Right cardiac atrium (tissue), 5 donors: Measurements from ENCODE around the gene GART. TPM values are rescaled to one million over a fixed set of nuclear protein-coding genes. Genes with fewer than 3 reads are reported as not detected.
A peak's percentile ranks its signal among the peaks of the same experiment; 100 is the strongest.
"Not testable (repeated sequence)": the region's sequence is repeated elsewhere in the genome, so short reads cannot be mapped to it uniquely, and the experiment has no call there.

Source experiments
- ATAC-seq, 2 donors: fragments of 200-7000 bp; cut with Tn5 transposase; one replicate each; pipeline versions ENCODE4 v1.8.0 to v1.9.1; 2020; ENCODE audit warnings: moderate library complexity in 2 of 2, mild to moderate bottlenecking in 1 of 2
- DNase-seq, 3 donors: peaks; one replicate each; pipeline ENCODE4 v3.0.0-alpha.2; 2020
- H3K27ac ChIP-seq: one replicate; pipeline ENCODE4 v1.5.1; 2013; ENCODE audit warnings: mild to moderate bottlenecking, low read length, control low read depth, moderate library complexity
- H3K27me3 ChIP-seq: one replicate; pipeline ENCODE4 v1.6.1; 2013; ENCODE audit not compliant: control insufficient read depth, insufficient read depth
- H3K4me1 ChIP-seq: one replicate; pipeline ENCODE4 v1.6.1; 2013; ENCODE audit warnings: low read length; ENCODE audit not compliant: control insufficient read depth, insufficient read depth
- H3K4me3 ChIP-seq: one replicate; pipeline ENCODE4 v1.5.1; 2013; ENCODE audit warnings: low read length, control low read depth
- H3K9me3 ChIP-seq: one replicate; pipeline ENCODE4 v1.6.1; 2013; ENCODE audit warnings: low read length; ENCODE audit not compliant: control insufficient read depth
- WGBS: extraction: QIAGEN DNeasy Blood & Tissue Kit; methylation state at CpG from one replicate; pipeline ENCODE4 v1.1.7; 2013; 5-methylcytosine and 5-hydroxymethylcytosine counted together
- intact Hi-C, 4 donors: fragments of 100-400 bp; cut with DNase I; formaldehyde crosslinking; loops; one replicate each; pipeline versions ENCODE4 v1.11.0 to v1.14.0; 2022 to 2023
- long read RNA-seq, 4 donors: library from polyadenylated mRNA; unstranded; transcript quantifications; one replicate each; pipeline ENCODE4 v2.0.0, GENCODE V29; 2020 to 2021
- polyA plus RNA-seq: library from polyadenylated mRNA; stranded (reverse); fragments of 200-250 nt; gene quantifications from one replicate; pipeline ENCODE4 v1.2.3, GENCODE V29; 2013
- total RNA-seq, 4 donors: library from RNA; stranded (reverse); fragmentation: NEBNext Ultra II Directional; extraction: Animal tissue kit (Norgen Biotek cat#: 25700); gene quantifications; one replicate each; pipeline ENCODE4 v1.2.1, GENCODE V29; 2021
- donor health status: healthy with polysubstance abuse.
- donor health status: DM: no; HTN: yes; CAD: no.
- donor health status: DM: no; HTN: no; CAD: no.
- donor health status: DM: no; HTN: yes; CAD: no; lungs with severe emphysema.
- donor health status: DM: yes; HTN: yes; CAD: no.

GART gene
- 10 to 100 TPM; 28.6 to 47.4 (median 31.3) TPM for total RNA-seq
- 12.7 TPM for polyA plus RNA-seq
- long read RNA-seq, donor 1, transcript GART-203 (22 exons, 3,341 nt), result major isoform, 29 of 73 reads
- long read RNA-seq, donor 1, transcript GART-201 (11 exons, 2,149 nt), result minor isoform, 13 of 73 reads
- long read RNA-seq, donor 1, partial matches to known transcripts, result 18 of 73 reads
- long read RNA-seq, donor 1, other reads (novel, unspliced or antisense), result 13 of 73 reads
- long read RNA-seq, donor 2, transcript GART-203 (22 exons, 3,341 nt), result major isoform, 13 of 20 reads
- long read RNA-seq, donor 2, partial matches to known transcripts, result 3 of 20 reads
- long read RNA-seq, donor 2, other reads (novel, unspliced or antisense), result 2 of 20 reads
- long read RNA-seq, donor 3, transcript GART-203 (22 exons, 3,341 nt), result major isoform, 71 of 224 reads
- long read RNA-seq, donor 3, transcript GART-201 (11 exons, 2,149 nt), result minor isoform, 57 of 224 reads
- long read RNA-seq, donor 3, partial matches to known transcripts, result 51 of 224 reads
- long read RNA-seq, donor 3, other reads (novel, unspliced or antisense), result 45 of 224 reads
- long read RNA-seq, donor 4, transcript GART-203 (22 exons, 3,341 nt), result major isoform, 15 of 38 reads
- long read RNA-seq, donor 4, transcript GART-201 (11 exons, 2,149 nt), result major isoform, 15 of 38 reads
- long read RNA-seq, donor 4, partial matches to known transcripts, result 4 of 38 reads
- long read RNA-seq, donor 4, other reads (novel, unspliced or antisense), result 4 of 38 reads

DNA sequence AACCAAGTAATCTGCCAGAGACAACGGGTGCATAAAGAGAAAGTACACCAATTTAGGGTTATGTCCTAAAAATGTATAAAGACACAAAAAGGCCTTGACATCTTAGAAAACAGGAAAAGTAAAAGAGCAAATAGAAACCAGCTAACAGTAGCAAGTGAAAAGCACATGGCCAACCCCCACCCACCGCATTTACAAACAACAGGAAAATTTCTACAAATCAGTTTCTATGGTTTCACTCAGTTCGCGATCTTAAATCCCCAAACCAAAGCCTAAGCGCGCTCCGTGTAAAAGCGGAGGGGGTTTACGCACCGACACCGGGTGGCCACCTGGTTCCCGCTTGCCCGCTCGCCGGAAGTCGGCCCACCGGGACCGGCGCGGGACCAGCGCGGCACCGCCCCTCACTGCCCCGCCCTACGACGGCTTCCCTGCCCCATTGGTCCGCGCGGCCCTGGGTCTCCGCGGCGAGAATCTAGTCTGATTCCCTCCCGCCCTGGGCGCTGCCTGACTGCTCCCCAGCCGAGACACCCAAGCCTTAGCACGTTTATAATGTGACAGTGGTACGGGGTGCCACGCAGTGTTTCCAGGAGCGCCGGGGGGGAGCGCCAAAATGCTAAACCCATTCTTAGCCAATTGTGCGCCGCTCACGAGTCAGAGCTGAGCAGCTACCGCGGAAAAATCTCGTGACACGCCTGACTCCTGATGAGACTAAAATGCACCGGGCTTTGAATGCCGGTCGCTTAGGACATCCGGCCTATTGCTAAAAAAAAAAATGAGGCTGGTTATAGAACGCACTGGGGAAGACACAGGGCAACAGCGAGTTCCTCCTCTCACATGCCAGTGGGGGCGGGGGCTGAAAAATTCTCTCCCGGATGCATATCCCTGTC lies at the start of gene GART:
Gene GART (minus strand): TSS at position 362 of the 884 bp plus-strand sequence. CDS start 2,802 bp downstream, outside the sequence.
- Histone ChIP-seq H3K9me3 (no peaks in the 10 kb centered on the region), H3K4me3 (peak within 1 kb of the TSS; percentile 99), H3K27me3 (no peaks in the 10 kb centered on the region), H3K27ac (peak within 1 kb of the TSS; percentile 99), H3K4me1 (no peaks in the 10 kb centered on the region)
- under 1% methylated on average over 56 of the region's 56 CpGs for WGBS
- intact Hi-C loops, result no loop called here
- peak; percentile 85 to 94 (median 94) for DNase-seq
- ATAC-seq, result peak; percentile 92 to 93

GRCh38 chr21:33588485-33589335 lies 46.8 kb upstream of the GART start, which contains the start of gene DONSON:
DONSON (minus strand) TSS chr21:33588684; CDS start chr21:33588641, 43 bp downstream.
- Histone ChIP-seq H3K27me3 (no peaks in the 10 kb centered on the region), H3K4me3 (peak within 1 kb of the TSS; percentile 86), H3K4me1 (no peaks in the 10 kb centered on the region), H3K9me3 (no peaks in the 10 kb centered on the region), H3K27ac (peak within 1 kb of the TSS; percentile 80)
- intact Hi-C loops, result no loop called here
- ATAC-seq (peak; percentile 96 to 98), DNase-seq (peak; percentile 91 to 97 (median 95))
- under 1% methylated on average over 78 of the region's 78 CpGs for WGBS

DNA sequence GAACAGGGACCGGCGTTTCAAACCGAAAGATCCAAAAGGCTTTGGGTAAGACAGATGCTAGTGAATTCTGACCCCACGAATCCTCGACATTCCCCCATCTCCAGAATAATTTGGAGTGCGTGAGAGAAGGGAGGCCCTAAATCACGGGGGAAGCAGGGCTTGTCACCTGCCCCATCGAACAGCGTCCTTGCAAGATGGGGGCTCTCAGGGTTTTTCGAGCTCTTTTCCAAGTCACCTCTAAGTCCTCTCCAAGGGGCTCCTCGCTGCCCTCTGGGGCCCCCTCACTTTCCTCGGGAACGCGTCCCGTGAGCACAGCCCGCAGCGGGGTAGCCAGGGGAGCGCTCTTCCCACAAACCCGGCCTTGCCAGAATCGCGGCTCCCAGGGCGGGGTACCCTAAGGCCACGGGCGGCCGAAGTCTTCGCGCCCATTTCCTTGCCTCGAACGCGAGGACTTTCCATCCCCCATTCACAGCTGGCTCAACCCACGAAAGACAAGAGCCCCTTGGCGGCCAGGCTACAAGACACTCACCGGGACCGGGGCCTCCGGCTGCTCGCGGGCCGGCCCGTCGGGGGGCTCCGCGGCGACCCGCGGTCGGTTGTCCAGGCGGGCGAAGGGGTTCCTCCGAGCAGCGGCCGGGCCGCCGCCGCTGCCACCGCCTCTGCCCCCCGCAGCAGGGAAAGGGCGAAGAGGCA lies 46.0 kb upstream of the GART start:
- Histone ChIP-seq H3K27ac (peak overlapping the region; percentile 73), H3K4me3 (peak overlapping the region; percentile 86), H3K4me1 (no peaks in the 10 kb centered on the region), H3K9me3 (no peaks in the 10 kb centered on the region), H3K27me3 (no peaks in the 10 kb centered on the region)
- peak; percentile 50 to 78 (median 74) for DNase-seq
- under 1% methylated on average over 57 of the region's 57 CpGs for WGBS
- ATAC-seq, result peak; percentile 43 to 61
- intact Hi-C loops, result no loop called here

DNA sequence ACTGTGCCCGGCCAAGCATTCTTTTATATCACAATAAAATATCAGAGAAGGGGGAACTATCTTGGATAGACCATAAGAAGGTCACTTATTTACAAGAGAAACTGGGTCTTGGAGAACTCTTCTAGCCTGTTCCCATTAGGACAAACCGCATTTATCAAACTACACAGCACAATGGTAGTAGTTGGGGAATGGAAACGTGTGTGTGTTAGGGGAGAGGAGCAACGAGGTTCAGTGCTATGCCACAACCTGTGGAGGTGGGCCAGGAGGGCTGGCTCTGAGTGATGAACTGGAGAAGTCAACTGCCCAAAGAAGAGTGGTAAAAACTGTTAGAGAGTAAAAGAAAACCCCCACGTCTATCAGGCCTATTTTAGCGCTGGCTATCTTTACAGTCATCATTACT lies 45.0 kb upstream of the GART start:
- H3K4me3 ChIP-seq, result no peak overlapping the region
- 75% methylated on average over 6 of the region's 6 CpGs for WGBS
- ATAC-seq (no peak), DNase-seq (no peak)
- no peaks in the 10 kb centered on the region for H3K4me1 ChIP-seq
- no peaks in the 10 kb centered on the region for H3K27me3 ChIP-seq
- H3K27ac ChIP-seq, result no peak overlapping the region
- no peaks in the 10 kb centered on the region for H3K9me3 ChIP-seq
- intact Hi-C loops, result no loop called here

- Histone ChIP-seq H3K27ac (no peak overlapping the region), H3K27me3 (no peaks in the 10 kb centered on the region), H3K4me1 (no peaks in the 10 kb centered on the region), H3K9me3 (no peaks in the 10 kb centered on the region), H3K4me3 (no peak overlapping the region)
- intact Hi-C loops, result no loop called here
- ATAC-seq (no peak), DNase-seq (no peak)
- 55% methylated on average over 3 of the region's 3 CpGs for WGBS
These were observed 42.5 kb upstream of the GART start for GRCh38 chr21:33584455-33584854.

- ATAC-seq (peak in 1 of 2 donors; percentile 13), DNase-seq (no peak)
- Histone ChIP-seq H3K27me3 (no peaks in the 10 kb centered on the region), H3K4me1 (no peaks in the 10 kb centered on the region), H3K27ac (no peak overlapping the region), H3K9me3 (no peaks in the 10 kb centered on the region), H3K4me3 (no peak overlapping the region)
- WGBS, result 89% methylated on average over 7 of the region's 7 CpGs
- intact Hi-C loops, result no loop called here
These were observed 37.1 kb upstream of the GART start for GRCh38 chr21:33578959-33579542.

- intact Hi-C loops, result no loop called here
- H3K4me3 ChIP-seq, result no peak overlapping the region
- H3K9me3 ChIP-seq, result no peaks in the 10 kb centered on the region
- DNase-seq (no peak), ATAC-seq (no peak)
- H3K27ac ChIP-seq, result no peak overlapping the region
- no peaks in the 10 kb centered on the region for H3K27me3 ChIP-seq
- WGBS, result 78% methylated on average over 2 of the region's 2 CpGs
- no peaks in the 10 kb centered on the region for H3K4me1 ChIP-seq
These were observed 36.3 kb upstream of the GART start for GRCh38 chr21:33578214-33578613.

- intact Hi-C loops, result not testable (repeated sequence)
- peak in 1 of 2 donors; percentile 37 for ATAC-seq
These were observed 34.8 kb upstream of the GART start for GRCh38 chr21:33576741-33577141.

DNA sequence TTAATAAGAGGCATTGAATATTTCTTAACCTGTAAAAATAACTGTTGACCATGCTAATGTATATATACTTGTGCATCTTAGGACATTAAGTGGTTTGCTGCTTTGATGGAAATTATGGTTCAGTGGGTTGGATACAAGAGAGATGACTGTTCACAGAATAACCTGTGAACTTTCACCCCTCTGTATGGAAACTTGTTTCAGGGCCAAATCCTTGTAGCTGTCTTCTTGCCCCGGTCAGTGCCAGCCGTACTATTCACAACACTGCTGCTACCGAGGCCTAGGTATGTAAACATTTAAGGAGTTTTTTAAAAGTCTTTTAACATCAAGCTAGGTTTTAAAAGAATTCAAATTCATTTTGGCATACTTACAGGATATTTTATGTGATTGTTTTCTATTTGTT lies 30.4 kb upstream of the GART start:
- Histone ChIP-seq H3K4me3 (no peak overlapping the region), H3K27ac (no peak overlapping the region), H3K27me3 (no peaks in the 10 kb centered on the region), H3K4me1 (no peaks in the 10 kb centered on the region), H3K9me3 (no peaks in the 10 kb centered on the region)
- intact Hi-C loops, result no loop called here
- 43% methylated on average over 3 of the region's 3 CpGs for WGBS
- DNase-seq, result no peak
- ATAC-seq, result peak in 1 of 2 donors; percentile 63

More at GRCh38 chr21:33576741-33577141, 34.8 kb upstream of the GART start:
- H3K9me3 ChIP-seq, H3K4me3 ChIP-seq, H3K27me3 ChIP-seq, H3K4me1 ChIP-seq, DNase-seq, H3K27ac ChIP-seq: not testable (repeated sequence)
- WGBS, result 51% methylated on average over 2 of the region's 2 CpGs
